Measurements from ENCODE around the gene FARP1. TPM values are rescaled to one million over a fixed set of nuclear protein-coding genes. Genes with fewer than 3 reads are reported as not detected.

The FARP1 gene
- total RNA-seq, 4 donors from 2014 or later: 11.0 to 27.2 (median 13.6) TPM

DNA sequence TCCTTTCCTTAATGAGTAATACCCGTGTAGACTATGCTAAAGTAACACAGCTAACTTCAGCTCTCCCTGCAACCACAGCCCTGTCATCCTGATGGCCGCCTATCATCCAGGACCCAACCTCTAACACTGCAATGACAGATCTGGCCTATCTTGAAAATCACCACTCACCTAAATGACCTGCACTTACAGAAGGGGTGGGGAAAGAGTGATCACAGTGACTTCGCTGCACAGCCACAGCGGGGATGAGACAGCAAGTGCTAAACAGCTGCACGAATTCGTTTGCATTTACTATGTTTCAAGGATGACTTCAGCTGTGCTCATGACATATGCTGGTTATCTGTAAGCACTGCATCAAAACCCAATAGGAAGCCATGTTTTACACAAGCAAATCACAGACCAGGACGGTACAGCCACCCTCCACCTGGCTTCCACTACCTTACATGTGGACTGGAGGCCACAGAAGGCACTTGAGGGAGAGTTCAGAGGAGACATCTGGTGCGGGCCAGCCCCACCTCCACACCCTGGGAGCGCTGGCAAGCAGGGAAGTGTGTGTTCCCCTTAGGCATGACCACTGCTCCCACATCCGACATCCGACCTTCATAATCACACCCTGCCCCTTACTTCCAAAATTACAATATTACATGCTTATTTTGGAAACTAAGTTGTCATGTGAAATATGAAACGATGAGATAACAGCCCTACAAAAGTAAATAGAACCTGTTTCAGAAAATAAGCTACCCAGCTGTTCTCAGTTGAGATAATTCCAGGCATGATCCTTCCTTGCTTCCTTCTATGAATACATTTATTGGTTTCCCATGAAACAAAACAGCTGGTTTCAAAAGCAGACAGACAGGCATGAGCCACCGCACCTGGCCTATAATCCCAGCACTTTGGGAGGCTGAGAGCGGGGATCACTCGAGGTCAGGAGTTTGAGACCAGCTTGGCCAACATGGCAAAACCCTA lies 338.3 kb downstream of the FARP1 start:
- DNase-seq (ENCODE audit: low spot score in 2 of 2): peak in 1 of 2 donors; percentile 57
- H3K4me3 ChIP-seq: no peak overlapping the region
- WGBS: 82% methylated on average over 14 of the region's 15 CpGs
- TF ChIP-seq, protein P1, sequence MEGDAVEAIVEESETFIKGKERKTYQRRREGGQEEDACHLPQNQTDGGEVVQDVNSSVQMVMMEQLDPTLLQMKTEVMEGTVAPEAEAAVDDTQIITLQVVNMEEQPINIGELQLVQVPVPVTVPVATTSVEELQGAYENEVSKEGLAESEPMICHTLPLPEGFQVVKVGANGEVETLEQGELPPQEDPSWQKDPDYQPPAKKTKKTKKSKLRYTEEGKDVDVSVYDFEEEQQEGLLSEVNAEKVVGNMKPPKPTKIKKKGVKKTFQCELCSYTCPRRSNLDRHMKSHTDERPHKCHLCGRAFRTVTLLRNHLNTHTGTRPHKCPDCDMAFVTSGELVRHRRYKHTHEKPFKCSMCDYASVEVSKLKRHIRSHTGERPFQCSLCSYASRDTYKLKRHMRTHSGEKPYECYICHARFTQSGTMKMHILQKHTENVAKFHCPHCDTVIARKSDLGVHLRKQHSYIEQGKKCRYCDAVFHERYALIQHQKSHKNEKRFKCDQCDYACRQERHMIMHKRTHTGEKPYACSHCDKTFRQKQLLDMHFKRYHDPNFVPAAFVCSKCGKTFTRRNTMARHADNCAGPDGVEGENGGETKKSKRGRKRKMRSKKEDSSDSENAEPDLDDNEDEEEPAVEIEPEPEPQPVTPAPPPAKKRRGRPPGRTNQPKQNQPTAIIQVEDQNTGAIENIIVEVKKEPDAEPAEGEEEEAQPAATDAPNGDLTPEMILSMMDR (IDR thresholded peaks at IDR 0.05): no peak
- TF ChIP-seq POLR2A (IDR thresholded peaks at IDR 0.05) (no peak), EP300 (IDR thresholded peaks at IDR 0.05) (no peak), POLR2AphosphoS5 (IDR thresholded peaks at IDR 0.05) (no peak)
- no peaks in the 10 kb centered on the region for H3K27me3 ChIP-seq
- H3K36me3 ChIP-seq: peaks cover 8% of the 10 kb centered on the region
- no peak overlapping the region for H3K27ac ChIP-seq
- H3K4me1 ChIP-seq: peaks cover 77% of the 10 kb centered on the region
- no peaks in the 10 kb centered on the region for H3K9me3 ChIP-seq

DNA sequence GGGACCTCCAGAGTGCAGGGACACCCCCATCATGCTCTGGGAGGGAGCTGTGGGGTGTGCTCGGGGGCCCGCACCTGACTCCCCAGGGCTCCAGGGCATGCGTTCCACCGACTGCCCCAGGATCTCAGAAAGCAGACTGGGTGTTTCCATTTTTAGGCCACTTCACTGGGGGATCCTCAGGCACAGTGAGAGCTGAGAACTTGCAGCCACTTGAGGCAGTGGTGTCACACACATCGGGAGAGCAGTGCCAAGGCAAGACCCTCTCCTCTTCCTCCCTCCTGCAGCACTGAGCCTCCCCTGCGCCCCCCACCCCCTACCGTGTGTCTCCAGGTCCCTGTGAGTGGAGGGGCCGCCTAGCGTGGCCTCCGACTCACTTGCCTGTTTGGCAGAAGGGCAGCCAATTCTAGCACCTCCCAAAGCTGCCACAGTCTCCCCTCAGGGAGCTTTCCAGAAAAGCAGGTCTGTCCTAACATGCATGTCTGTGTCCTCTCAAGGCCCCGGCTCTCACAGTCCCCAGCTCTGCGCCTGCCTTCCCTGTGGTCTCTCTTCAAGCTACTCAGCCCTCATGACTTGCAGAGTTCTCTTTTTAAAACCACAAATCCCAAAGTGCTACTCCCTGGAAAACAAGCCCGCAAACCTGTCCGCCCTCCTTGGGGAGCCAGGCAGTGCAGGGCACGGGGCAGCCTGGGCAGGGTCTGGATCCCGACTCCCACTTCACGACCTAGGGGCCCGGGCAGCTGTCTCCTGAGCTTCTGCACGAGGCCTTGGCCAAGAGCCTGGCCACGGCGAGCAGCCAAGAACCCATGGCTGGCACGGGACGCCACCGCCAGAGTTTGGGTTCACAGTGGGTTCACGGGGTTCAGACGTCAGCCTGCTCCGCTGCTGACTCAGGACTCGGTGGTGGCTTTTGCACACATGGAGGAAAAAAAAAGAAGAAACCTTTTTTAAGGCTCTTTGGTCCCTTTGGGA lies 339.9 kb downstream of the FARP1 start:
- Histone ChIP-seq H3K4me3 (no peak overlapping the region), H3K36me3 (peaks cover 8% of the 10 kb centered on the region), H3K27ac (peak overlapping the region; percentile 88), H3K9me3 (no peaks in the 10 kb centered on the region), H3K4me1 (peaks cover 79% of the 10 kb centered on the region), H3K27me3 (no peaks in the 10 kb centered on the region)
- peak in 1 of 2 donors; percentile 83 for DNase-seq (ENCODE audit: low spot score in 2 of 2)
- TF ChIP-seq, protein P1 (IDR thresholded peaks at IDR 0.05): no peak
- TF ChIP-seq EP300 (IDR thresholded peaks at IDR 0.05): no peak
- no peak for TF ChIP-seq POLR2AphosphoS5 (IDR thresholded peaks at IDR 0.05)
- no peak for TF ChIP-seq POLR2A (IDR thresholded peaks at IDR 0.05)
- 56% methylated on average over 16 of the region's 28 CpGs for WGBS

DNA sequence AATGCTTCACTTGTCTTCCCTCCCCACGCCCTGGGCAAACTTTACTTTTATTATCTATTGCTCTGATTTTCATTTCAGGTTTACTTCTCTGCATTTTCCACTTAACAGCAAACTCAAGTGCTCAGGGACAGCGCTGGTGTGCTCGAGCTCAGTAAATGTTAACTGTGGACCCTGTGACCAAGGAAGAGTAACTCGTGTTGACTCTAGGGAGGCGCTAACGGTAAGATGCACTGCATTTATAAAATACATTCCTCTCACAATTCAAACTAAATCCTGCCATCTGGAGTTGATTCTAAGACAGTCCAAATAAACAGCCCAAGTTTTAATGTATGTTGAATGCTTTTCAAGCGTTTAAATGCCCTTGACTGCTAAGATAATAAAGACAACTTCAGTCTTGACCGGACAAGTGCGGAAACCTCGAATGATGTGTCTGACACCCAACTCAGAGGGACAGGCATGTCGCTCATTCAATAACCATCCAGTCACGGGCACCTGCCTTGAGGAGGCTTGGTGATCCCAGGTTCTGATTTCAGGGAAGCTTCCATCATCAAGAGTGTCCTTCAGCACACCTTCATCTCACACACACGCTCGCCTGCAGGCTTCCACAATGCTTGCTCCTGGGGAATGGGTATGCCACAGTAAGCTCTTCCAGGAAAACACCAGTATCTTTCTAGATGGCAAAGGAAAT lies 340.9 kb downstream of the FARP1 start:
- Histone ChIP-seq H3K9me3 (no peaks in the 10 kb centered on the region), H3K27ac (peak overlapping the region; percentile 88), H3K36me3 (peaks cover 8% of the 10 kb centered on the region), H3K27me3 (no peaks in the 10 kb centered on the region), H3K4me3 (peak overlapping the region; percentile 2), H3K4me1 (peaks cover 81% of the 10 kb centered on the region)
- 61% methylated on average over 14 of the region's 14 CpGs for WGBS
- peak in 1 of 2 donors; percentile 57 for DNase-seq (ENCODE audit: low spot score in 2 of 2)
- TF ChIP-seq EP300 (IDR thresholded peaks at IDR 0.05) (no peak), POLR2A (IDR thresholded peaks at IDR 0.05) (no peak), POLR2AphosphoS5 (IDR thresholded peaks at IDR 0.05) (no peak)
- TF ChIP-seq, protein P1 (IDR thresholded peaks at IDR 0.05): no peak

DNA sequence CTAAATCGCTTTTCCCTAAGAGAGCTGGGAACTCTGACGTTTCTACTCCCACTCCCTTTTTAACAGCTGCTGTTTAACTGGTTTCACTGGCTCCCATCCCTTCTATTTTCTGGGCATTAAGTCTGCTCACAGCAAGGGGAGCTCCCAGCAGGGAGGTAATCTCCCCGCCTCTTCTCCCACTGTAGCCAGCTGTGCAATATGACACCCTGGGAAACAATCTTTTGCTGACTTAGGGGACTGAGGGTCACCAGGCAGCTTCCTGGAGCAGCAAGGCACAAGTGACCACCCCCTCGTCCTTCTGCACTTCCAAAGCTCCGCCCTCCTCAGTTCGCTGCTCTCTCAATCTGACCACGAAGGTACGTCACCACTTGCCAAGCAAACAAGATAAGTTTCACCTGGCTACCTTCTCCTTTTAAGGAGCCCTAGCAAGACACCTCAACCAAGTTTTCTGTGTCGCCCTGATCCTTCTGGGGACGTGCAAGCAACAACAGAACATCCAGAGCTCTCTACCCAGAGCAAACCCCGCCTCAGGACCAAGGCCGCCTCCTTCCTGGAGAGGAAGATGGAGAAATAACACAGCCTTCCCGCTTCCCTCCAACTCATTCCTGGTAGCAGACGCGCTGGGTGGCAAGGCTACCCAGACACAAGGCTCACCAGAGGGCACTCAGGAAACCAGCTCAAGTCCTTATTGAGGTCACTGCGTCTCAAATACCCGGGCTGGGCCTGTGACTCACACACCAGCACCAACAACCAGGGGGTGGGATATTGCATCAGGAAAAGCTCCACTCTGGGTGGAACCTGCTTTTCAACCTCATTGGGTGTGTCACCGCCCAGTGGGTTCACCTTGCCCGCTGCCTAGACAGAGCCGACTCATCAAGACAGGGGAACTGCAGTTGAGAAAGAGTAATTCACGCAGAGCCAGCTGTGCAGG lies 341.7 kb downstream of the FARP1 start:
- H3K4me1 ChIP-seq: peaks cover 83% of the 10 kb centered on the region

More for the DNA sequence above, 341.7 kb downstream of the FARP1 start:
- H3K36me3 ChIP-seq: peaks cover 11% of the 10 kb centered on the region
- 17% methylated on average over 21 of the region's 21 CpGs for WGBS
- H3K9me3 ChIP-seq: no peaks in the 10 kb centered on the region
- H3K4me3 ChIP-seq: peak overlapping the region; percentile 2
- H3K27ac ChIP-seq: peak overlapping the region; percentile 88
- H3K27me3 ChIP-seq: no peaks in the 10 kb centered on the region
- DNase-seq (ENCODE audit: low spot score in 2 of 2): peak; percentile 90 to 94
- TF ChIP-seq EP300 (IDR thresholded peaks at IDR 0.05): no peak
- TF ChIP-seq, protein P1 (IDR thresholded peaks at IDR 0.05): no peak
- TF ChIP-seq POLR2AphosphoS5 (IDR thresholded peaks at IDR 0.05): peak; percentile 2 to 90 (median 89)

Data from suprapubic skin (tissue), 4 donors.